Measurements from ENCODE around the gene GPRIN3. TPM values are rescaled to one million over a fixed set of nuclear protein-coding genes. Genes with fewer than 3 reads are reported as not detected.

Gene GPRIN3
- total and polyA plus RNA-seq, 2 of the 13 experiments (the other 11 are each of a cell fraction or from before 2014, with no cell fraction given), result not detected

DNA sequence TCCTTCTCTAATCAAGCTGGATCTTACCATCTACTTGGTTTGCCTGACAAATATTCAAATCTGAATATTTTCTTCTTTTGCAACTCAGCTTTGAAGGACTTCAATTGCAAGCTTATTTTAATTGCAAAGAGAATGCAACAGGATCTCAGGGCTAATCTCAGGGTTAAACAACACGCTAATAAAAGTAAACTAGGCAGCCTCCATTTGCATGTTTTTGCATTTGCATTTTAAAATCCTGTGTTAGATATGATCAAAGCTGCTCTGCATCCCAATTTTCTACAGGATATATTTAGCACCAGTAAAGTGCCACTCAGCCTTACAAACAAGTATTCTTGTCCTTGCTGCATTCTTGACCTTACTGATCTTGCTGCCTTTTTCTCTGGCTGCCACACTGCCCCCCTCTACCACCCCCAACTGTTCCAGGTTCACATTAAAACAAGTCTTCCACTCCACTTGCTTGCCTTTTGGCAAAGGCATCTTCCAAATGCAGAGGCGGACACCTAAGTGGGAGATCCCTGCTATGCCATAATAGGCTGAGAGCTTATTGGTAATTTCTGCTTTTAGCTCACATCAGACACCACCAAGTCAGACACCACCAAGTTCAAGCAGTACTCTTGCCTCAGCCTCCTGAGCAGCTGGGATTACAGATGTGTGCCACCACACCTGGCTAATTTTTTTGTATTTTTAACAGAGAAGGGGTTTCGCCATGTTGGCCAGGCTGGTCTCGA, 48.1 kb downstream of the GPRIN3 start (continued):
- TF ChIP-seq ZNF362 (CRISPR knock-in tag; IDR thresholded peaks at IDR 0.05; ENCODE audit: borderline replicate concordance) (no peak), THAP11 (CRISPR knock-in tag; IDR thresholded peaks at IDR 0.05) (no peak), U2AF2 (IDR thresholded peaks at IDR 0.05; ENCODE audit: low read depth, low read length) (no peak)

DNA sequence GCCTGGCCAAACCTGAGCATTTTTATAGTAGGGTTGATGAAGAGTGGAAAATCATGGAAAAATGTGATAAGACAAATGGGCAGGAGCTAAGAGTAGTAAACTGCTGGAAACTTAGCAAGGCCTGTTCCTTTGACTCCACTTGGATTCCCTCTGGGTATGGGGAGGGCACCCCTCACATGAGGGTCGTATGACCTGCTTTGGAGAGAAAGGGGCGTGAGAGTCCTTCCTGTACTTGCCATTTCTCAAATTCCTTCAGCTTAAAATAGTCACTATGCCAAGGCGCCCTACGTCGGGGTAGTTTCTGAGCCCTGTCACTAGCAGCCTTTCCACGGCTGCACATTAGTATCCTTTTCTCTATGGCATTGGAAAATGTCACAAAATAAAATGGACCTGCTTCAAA, 49.1 kb downstream of the GPRIN3 start:
- intact Hi-C loops (cut with micrococcal nuclease; ENCODE audit: unreplicated experiment) (loop anchor here (10.0 kb wide), 1 partner anchor 646 kb away; no protein-coding TSS in a partner anchor), in situ Hi-C loops (cut with HindIII; ENCODE audit: extremely low pct_ligation_motif_present, low pct_unique_long_range_greater_than_20kb) (no loop called here)
- Histone ChIP-seq H3K4me1 (ENCODE audit: insufficient read depth, low read length) (no peaks in the 10 kb centered on the region), H3K9ac (ENCODE audit: insufficient read depth, low read depth, low read length) (no peak overlapping the region), H3K27me3 (ENCODE audit: control insufficient read depth in 1 of 2, insufficient read depth in 2 of 2, low read length in 2 of 2) (no peaks in the 10 kb centered on the region), H3K79me2 (ENCODE audit: insufficient read depth, low read length) (no peaks in the 10 kb centered on the region), H3K27ac (ENCODE audit: extremely low read length, insufficient read depth, low read length) (no peak overlapping the region), H3K36me3 (replicated peaks in 1 of 2; ENCODE audit: control insufficient read depth in 1 of 2, insufficient read depth in 2 of 2, low read length in 2 of 2) (no peaks in the 10 kb centered on the region), H3K4me3 (replicated peaks in 1 of 3; ENCODE audit: insufficient read depth in 1 of 3, low read depth in 2 of 3, low read length in 3 of 3) (no peak overlapping the region), H3K9me3 (ENCODE audit: low read length) (no peaks in the 10 kb centered on the region), H3K4me2 (ENCODE audit: low read depth, low read length) (no peak overlapping the region), H2AFZ (ENCODE audit: low read length) (no peak overlapping the region), H4K20me1 (ENCODE audit: insufficient read depth, low read length) (no peaks in the 10 kb centered on the region)
- ChIA-PET POLR2A (no interaction called here), CTCF (ENCODE audit: low intra/inter-chr PET ratio, low total read pairs) (no interaction called here)
- DNase-seq (ENCODE audit: low spot score) (no peak), ATAC-seq (no peak), FAIRE-seq (no peak)
- WGBS (ENCODE audit: low lambda C conversion rate), result 38% methylated on average over 6 of the region's 6 CpGs
- no TSS peak for BruUV-seq (replicated peaks)
- TF ChIP-seq, protein P1, sequence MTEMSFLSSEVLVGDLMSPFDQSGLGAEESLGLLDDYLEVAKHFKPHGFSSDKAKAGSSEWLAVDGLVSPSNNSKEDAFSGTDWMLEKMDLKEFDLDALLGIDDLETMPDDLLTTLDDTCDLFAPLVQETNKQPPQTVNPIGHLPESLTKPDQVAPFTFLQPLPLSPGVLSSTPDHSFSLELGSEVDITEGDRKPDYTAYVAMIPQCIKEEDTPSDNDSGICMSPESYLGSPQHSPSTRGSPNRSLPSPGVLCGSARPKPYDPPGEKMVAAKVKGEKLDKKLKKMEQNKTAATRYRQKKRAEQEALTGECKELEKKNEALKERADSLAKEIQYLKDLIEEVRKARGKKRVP (CRISPR knock-in tag; IDR thresholded peaks at IDR 0.05), result no peak
- TF ChIP-seq SP5 (CRISPR knock-in tag; IDR thresholded peaks at IDR 0.05; ENCODE audit: borderline replicate concordance, low read depth), result no peak
- no peak for TF ChIP-seq ZNF550 (CRISPR knock-in tag; IDR thresholded peaks at IDR 0.05; ENCODE audit: borderline replicate concordance)
- no peak for TF ChIP-seq ZNF331 (CRISPR knock-in tag; IDR thresholded peaks at IDR 0.05)
- no peak for TF ChIP-seq HDAC6 (IDR thresholded peaks at IDR 0.05; ENCODE audit: low read depth, low read length)
- no peak for TF ChIP-seq RNF2 (conservative IDR thresholded peaks at IDR 0.05; ENCODE audit: low read depth)
- TF ChIP-seq KLF11 (CRISPR knock-in tag; IDR thresholded peaks at IDR 0.05), result no peak
- TF ChIP-seq PRDM4 (CRISPR knock-in tag; IDR thresholded peaks at IDR 0.05; ENCODE audit: borderline replicate concordance), result no peak
- no peak for TF ChIP-seq ONECUT2 (CRISPR knock-in tag; IDR thresholded peaks at IDR 0.05)
- no peak for TF ChIP-seq ZNF12 (CRISPR knock-in tag; IDR thresholded peaks at IDR 0.05)
- TF ChIP-seq, protein P2, sequence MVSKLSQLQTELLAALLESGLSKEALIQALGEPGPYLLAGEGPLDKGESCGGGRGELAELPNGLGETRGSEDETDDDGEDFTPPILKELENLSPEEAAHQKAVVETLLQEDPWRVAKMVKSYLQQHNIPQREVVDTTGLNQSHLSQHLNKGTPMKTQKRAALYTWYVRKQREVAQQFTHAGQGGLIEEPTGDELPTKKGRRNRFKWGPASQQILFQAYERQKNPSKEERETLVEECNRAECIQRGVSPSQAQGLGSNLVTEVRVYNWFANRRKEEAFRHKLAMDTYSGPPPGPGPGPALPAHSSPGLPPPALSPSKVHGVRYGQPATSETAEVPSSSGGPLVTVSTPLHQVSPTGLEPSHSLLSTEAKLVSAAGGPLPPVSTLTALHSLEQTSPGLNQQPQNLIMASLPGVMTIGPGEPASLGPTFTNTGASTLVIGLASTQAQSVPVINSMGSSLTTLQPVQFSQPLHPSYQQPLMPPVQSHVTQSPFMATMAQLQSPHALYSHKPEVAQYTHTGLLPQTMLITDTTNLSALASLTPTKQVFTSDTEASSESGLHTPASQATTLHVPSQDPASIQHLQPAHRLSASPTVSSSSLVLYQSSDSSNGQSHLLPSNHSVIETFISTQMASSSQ (IDR thresholded peaks at IDR 0.05; ENCODE audit: low read depth), result no peak
- TF ChIP-seq, protein P2 (CRISPR knock-in tag; IDR thresholded peaks at IDR 0.05; ENCODE audit: borderline replicate concordance), result no peak

All from HepG2 (cell line).